H1 (cell line): ENCODE results near the gene SLC7A14. TPM values are rescaled to one million over a fixed set of nuclear protein-coding genes. Genes with fewer than 3 reads are reported as not detected.

Experiments used
- CTCF ChIA-PET: fragments of 300-600 bp; sonication (Branson Sonifier 250); formaldehyde crosslinking; loops from one replicate; lab custom pipeline; 2021; ENCODE audit not compliant: partially characterized antibody; lab: Charles Lee
- POLR2A ChIA-PET: fragments of 300-600 bp; sonication (Branson Sonifier 250); formaldehyde crosslinking; loops from one replicate; lab custom pipeline; 2021; ENCODE audit warnings: inconsistent platforms; ENCODE audit not compliant: partially characterized antibody; lab: Charles Lee
- DNase-seq, 2 experiments: peaks; one replicate each; pipeline versions ENCODE4 v3.0.0 to v3.0.0-alpha.2; 2010 to 2022; ENCODE audit warnings: low spot score in 2 of 2, low read depth in 1 of 2, mixed read lengths in 1 of 2
- FAIRE-seq: peaks from 2 replicates; lab custom pipeline; 2011; peaks lifted over from hg19 to GRCh38; lab: Jason Lieb, UNC
- H2AFZ ChIP-seq: 2 replicates; pipeline ENCODE4 v1.8.1; 2012; ENCODE audit warnings: low read length, inconsistent platforms
- H2AK5ac ChIP-seq: 2 replicates; pipeline ENCODE4 v1.6.1; 2013; ENCODE audit warnings: low read depth, low read length
- H2BK120ac ChIP-seq: replicated peaks from 2 replicates; pipeline ENCODE3; 2013; ENCODE audit warnings: low read depth, low read length, inconsistent platforms
- H2BK12ac ChIP-seq: 2 replicates; pipeline ENCODE4 v1.6.1; 2013; ENCODE audit warnings: low read depth, low read length
- H2BK15ac ChIP-seq: 2 replicates; pipeline ENCODE4 v1.6.1; 2013; ENCODE audit warnings: low read length
- H2BK20ac ChIP-seq: 2 replicates; pipeline ENCODE4 v1.6.1; 2013; ENCODE audit warnings: low read length
- H2BK5ac ChIP-seq: 2 replicates; pipeline ENCODE4 v1.6.1; 2013; ENCODE audit warnings: low read depth, low read length
- H3K14ac ChIP-seq: 2 replicates; pipeline ENCODE4 v1.6.1; 2013; ENCODE audit warnings: inconsistent platforms; ENCODE audit not compliant: insufficient read length
- H3K18ac ChIP-seq: 2 replicates; pipeline ENCODE4 v1.6.1; 2013; ENCODE audit warnings: low read length; ENCODE audit errors: extremely low read depth
- H3K23ac ChIP-seq: 2 replicates; pipeline ENCODE4 v1.6.1; 2013; ENCODE audit warnings: inconsistent platforms; ENCODE audit not compliant: insufficient read length
- H3K23me2 ChIP-seq: 2 replicates; pipeline ENCODE4 v1.6.1; 2013; ENCODE audit warnings: low read depth, low read length
- H3K27ac ChIP-seq: 2 replicates; pipeline ENCODE4 v1.6.1; 2011; ENCODE audit warnings: low read depth, low read length, inconsistent platforms
- H3K27me3 ChIP-seq, 4 experiments: replicated peaks in 1 of 4; 1 replicate in 1 of 4; 2 replicates in 3 of 4; pipeline versions ENCODE4 v1.6.1 to v1.8.1; 2011 to 2013; ENCODE audit warnings: low read length in 3 of 4, mild to moderate bottlenecking in 3 of 4, inconsistent platforms in 2 of 4, mixed read lengths in 2 of 4, moderate library complexity in 1 of 4; ENCODE audit not compliant: control insufficient read depth in 3 of 4, insufficient read depth in 3 of 4; ENCODE audit errors: extremely low read depth in 1 of 4
- H3K36me3 ChIP-seq, 4 experiments: 2 replicates each; pipeline versions ENCODE4 v1.6.1 to v1.8.1; 2011 to 2013; ENCODE audit warnings: mild to moderate bottlenecking in 4 of 4, low read length in 3 of 4, moderate library complexity in 2 of 4, control low read depth in 1 of 4, inconsistent platforms in 1 of 4; ENCODE audit not compliant: insufficient read depth in 4 of 4, control insufficient read depth in 2 of 4
- H3K4ac ChIP-seq: replicated peaks from 2 replicates; pipeline ENCODE3; 2013; ENCODE audit warnings: low read length, low read depth, mixed read lengths, inconsistent platforms; ENCODE audit not compliant: insufficient read length
- H3K4me1 ChIP-seq, 4 experiments: replicated peaks in 1 of 4; 1 replicate in 1 of 4; 2 replicates in 3 of 4; pipeline versions ENCODE4 v1.6.1 to v1.8.1; 2011 to 2013; ENCODE audit warnings: low read length in 3 of 4, inconsistent platforms in 2 of 4, mixed read lengths in 1 of 4; ENCODE audit not compliant: insufficient read depth in 4 of 4, control insufficient read depth in 3 of 4
- H3K4me2 ChIP-seq, 2 experiments: 2 replicates each; pipeline versions ENCODE4 v1.6.1 to v1.8.1; 2011 to 2013; ENCODE audit warnings: low read depth in 2 of 2, low read length in 2 of 2, control low read depth in 1 of 2, inconsistent platforms in 1 of 2, mild to moderate bottlenecking in 1 of 2; ENCODE audit not compliant: insufficient read depth in 1 of 2
- H3K4me3 ChIP-seq, 4 experiments: fragments of 200-600, 300-600 bp in 1 of 4; sonication (generic), shearing (Covaris generic), sonication (Bioruptor Twin) in 1 of 4; 2 replicates each; pipeline versions ENCODE4 v1.5.1 to v1.8.1; 2011 to 2016; ENCODE audit warnings: low read length in 4 of 4, low read depth in 3 of 4, control low read depth in 2 of 4, inconsistent platforms in 2 of 4, mild to moderate bottlenecking in 2 of 4, mixed read lengths in 1 of 4, moderate library complexity in 1 of 4; ENCODE audit not compliant: insufficient read depth in 2 of 4; ENCODE audit errors: extremely low read depth in 1 of 4
- H3K56ac ChIP-seq: replicated peaks from 2 replicates; pipeline ENCODE3; 2013; ENCODE audit warnings: low read depth, mild to moderate bottlenecking, mixed read lengths, low read length, inconsistent platforms; ENCODE audit not compliant: insufficient read length
- H3K79me1 ChIP-seq: 2 replicates; pipeline ENCODE4 v1.6.1; 2013; ENCODE audit warnings: low read depth, low read length, control low read depth
- H3K79me2 ChIP-seq, 2 experiments: 2 replicates each; pipeline versions ENCODE4 v1.6.1 to v1.8.1; 2012 to 2013; ENCODE audit warnings: low read length in 2 of 2, mild to moderate bottlenecking in 2 of 2, inconsistent platforms in 1 of 2; ENCODE audit not compliant: insufficient read depth in 2 of 2, control insufficient read depth in 1 of 2
- H3K9ac ChIP-seq, 4 experiments: replicated peaks in 1 of 4; 1 replicate in 1 of 4; 2 replicates in 3 of 4; pipeline versions ENCODE4 v1.6.1 to v1.8.1; 2011 to 2013; ENCODE audit warnings: low read depth in 3 of 4, low read length in 3 of 4, control low read depth in 2 of 4, mild to moderate bottlenecking in 2 of 4, moderate library complexity in 2 of 4, inconsistent platforms in 1 of 4; ENCODE audit errors: extremely low read depth in 1 of 4
- H3K9me3 ChIP-seq, 2 experiments: 2 replicates each; pipeline versions ENCODE4 v1.6.1 to v1.8.1; 2012 to 2013; ENCODE audit warnings: mild to moderate bottlenecking in 2 of 2, moderate library complexity in 2 of 2, control low read depth in 1 of 2, inconsistent platforms in 1 of 2, low read depth in 1 of 2, low read length in 1 of 2, mixed read lengths in 1 of 2; ENCODE audit not compliant: insufficient read depth in 2 of 2
- H4K20me1 ChIP-seq, 2 experiments: replicated peaks in 1 of 2; 2 replicates each; pipeline versions ENCODE3 to v1.8.1; 2011 to 2013; ENCODE audit warnings: inconsistent platforms in 2 of 2, low read length in 2 of 2, mild to moderate bottlenecking in 1 of 2; ENCODE audit not compliant: insufficient read depth in 2 of 2, control insufficient read depth in 1 of 2
- H4K5ac ChIP-seq: 2 replicates; pipeline ENCODE4 v1.6.1; 2013; ENCODE audit warnings: low read length, low read depth, mixed read lengths, inconsistent platforms; ENCODE audit not compliant: insufficient read length
- H4K8ac ChIP-seq: 2 replicates; pipeline ENCODE4 v1.8.0; 2013; ENCODE audit warnings: mild to moderate bottlenecking, moderate library complexity, low read length, inconsistent platforms; ENCODE audit not compliant: insufficient read depth; ENCODE audit errors: extremely low read depth
- H4K91ac ChIP-seq: replicated peaks from 2 replicates; pipeline ENCODE3; 2013; ENCODE audit warnings: low read length, mixed read lengths, inconsistent platforms; ENCODE audit not compliant: insufficient read length
- BACH1 ChIP-seq: IDR thresholded peaks from 2 replicates; pipeline ENCODE4 v1.6.1; 2012; ENCODE audit warnings: low read length, improper control_type of control experiment
- CEBPB ChIP-seq: IDR thresholded peaks from 2 replicates; pipeline ENCODE4 v1.6.1; 2012; ENCODE audit warnings: low read depth, low read length
- CTBP2 ChIP-seq: IDR thresholded peaks from 2 replicates; pipeline ENCODE4 v1.7.0; 2011; ENCODE audit warnings: borderline replicate concordance, mild to moderate bottlenecking, moderate library complexity, mixed read lengths, low read length; ENCODE audit not compliant: insufficient read depth, insufficient read length
- EZH2 ChIP-seq: fragments of 200-600 bp; sonication (generic); IDR thresholded peaks from 2 replicates; pipeline ENCODE4 v1.7.1; 2012; ENCODE audit warnings: low read depth, mild to moderate bottlenecking, moderate library complexity, low read length, inconsistent platforms; ENCODE audit not compliant: severe bottlenecking
- GABPA ChIP-seq: IDR thresholded peaks from 2 replicates; pipeline ENCODE4 v1.6.1; 2011; ENCODE audit warnings: mild to moderate bottlenecking, low read length, moderate library complexity, borderline replicate concordance; ENCODE audit not compliant: insufficient read depth
- GTF2F1 ChIP-seq: IDR thresholded peaks from 2 replicates; pipeline ENCODE4 v1.6.1; 2012; ENCODE audit warnings: low read depth, low read length, improper control_type of control experiment, borderline replicate concordance
- MAX ChIP-seq: IDR thresholded peaks from 2 replicates; pipeline ENCODE4 v1.6.1; 2012; ENCODE audit warnings: inconsistent platforms
- PHF8 ChIP-seq: fragments of 200-600 bp; sonication (generic); conservative IDR thresholded peaks from 2 replicates; pipeline ENCODE4 v1.7.1; 2012; ENCODE audit warnings: low read depth, mild to moderate bottlenecking, inconsistent platforms, low read length, moderate library complexity
- SUZ12 ChIP-seq: fragments of 200-600 bp; sonication (generic); IDR thresholded peaks from 2 replicates; pipeline ENCODE4 v1.6.1; 2012; ENCODE audit warnings: mild to moderate bottlenecking, inconsistent platforms, low read length, moderate library complexity, mixed read lengths
- TAF7 ChIP-seq: optimal IDR thresholded peaks from 2 replicates; pipeline ENCODE3; 2011; ENCODE audit warnings: low read depth, mild to moderate bottlenecking, inconsistent platforms, low read length, moderate library complexity, borderline replicate concordance
- polyA plus RNA-seq, 7 experiments: library from polyadenylated mRNA; depleted of rRNA in 3 of 7; stranded (reverse) in 5 of 7; unstranded in 2 of 7; fragments of >200 nt in 5 of 7; fragments of 200-250 nt in 2 of 7; gene quantifications; 1 replicate in 5 of 7; 2 replicates in 1 of 7; 4 replicates in 1 of 7; pipeline versions ENCODE4 v1.2.1 to v1.2.3, GENCODE V29; 2011 to 2013; ENCODE audit warnings: missing spikeins in 2 of 7, mixed read lengths in 2 of 7
- total RNA-seq: library from RNA; stranded (reverse); fragmentation: NEBNext Ultra II Directional; extraction: Animal tissue kit (Norgen Biotek cat#: 25700); gene quantifications from 2 replicates; pipeline ENCODE4 v1.2.1, GENCODE V29; 2021

SLC7A14 gene
- total and polyA plus RNA-seq, 2 of the 8 experiments (the other 6 are each of a cell fraction or from before 2014, with no cell fraction given) = 0.21 to 0.95 TPM

GRCh38 chr3:170594528-170594927, 8.7 kb upstream of the SLC7A14 start:
- no peaks in the 10 kb centered on the region for H3K9me3 ChIP-seq
- H4K91ac ChIP-seq = no peak overlapping the region
- no peak overlapping the region for H4K8ac ChIP-seq
- no peak overlapping the region for H2BK20ac ChIP-seq
- no peak overlapping the region for H3K9ac ChIP-seq
- no peak overlapping the region for H2AFZ ChIP-seq
- no peaks in the 10 kb centered on the region for H4K20me1 ChIP-seq
- H3K79me1 ChIP-seq = no peaks in the 10 kb centered on the region
- no peaks in the 10 kb centered on the region for H3K4me1 ChIP-seq
- H3K18ac ChIP-seq = no peak overlapping the region
- H2BK12ac ChIP-seq = no peak overlapping the region
- no peaks in the 10 kb centered on the region for H3K79me2 ChIP-seq
- no peak overlapping the region for H3K4ac ChIP-seq
- H2BK5ac ChIP-seq = no peak overlapping the region
- no peak for TF ChIP-seq PHF8
- TF ChIP-seq CTBP2 = no peak
- no peak for TF ChIP-seq TAF7
- TF ChIP-seq GTF2F1 = no peak
- TF ChIP-seq CEBPB = no peak
- no peak for TF ChIP-seq BACH1
- TF ChIP-seq SUZ12 = no peak
- TF ChIP-seq GABPA = no peak
- no peak for TF ChIP-seq EZH2
- TF ChIP-seq MAX = no peak
- no peak overlapping the region for H3K56ac ChIP-seq
- H2AK5ac ChIP-seq = no peak overlapping the region
- no peak overlapping the region for H3K4me2 ChIP-seq
- CTCF ChIA-PET = interaction anchor here (1.4 kb wide), 1 partner anchor 11 kb away, joined by 3 read pairs; no protein-coding TSS in a partner anchor
- POLR2A ChIA-PET = no interaction called here
- DNase-seq = no peak
- H4K5ac ChIP-seq = no peak overlapping the region
- H3K23ac ChIP-seq = no peak overlapping the region
- no peaks in the 10 kb centered on the region for H3K23me2 ChIP-seq
- H2BK15ac ChIP-seq = no peak overlapping the region
- H3K27ac ChIP-seq = no peak overlapping the region
- no peaks in the 10 kb centered on the region for H3K36me3 ChIP-seq
- no peak overlapping the region for H3K4me3 ChIP-seq
- no peak overlapping the region for H2BK120ac ChIP-seq
- H3K14ac ChIP-seq = no peak overlapping the region
- no peaks in the 10 kb centered on the region for H3K27me3 ChIP-seq
- FAIRE-seq = no peak
